Progenitor cell of endocrine pancreas (in vitro differentiated cells): ENCODE measurements around the gene SLC25A34. TPM values are rescaled to one million over a fixed set of nuclear protein-coding genes. Genes with fewer than 3 reads are reported as not detected.

Source experiments
- DNase-seq: peaks from one replicate; pipeline ENCODE4 v3.0.0; 2021; ENCODE audit warnings: low spot score; ENCODE audit not compliant: unreplicated experiment
- H3K27ac Mint-ChIP-seq: 2 replicates; pipeline ENCODE4 v1.8.0; 2021; ENCODE audit warnings: mild to moderate bottlenecking, moderate library complexity, mixed read lengths
- H3K27me3 Mint-ChIP-seq: 2 replicates; pipeline ENCODE4 v1.8.0; 2021; ENCODE audit warnings: mixed read lengths
- H3K36me3 Mint-ChIP-seq: 2 replicates; pipeline ENCODE4 v1.8.0; 2022; ENCODE audit warnings: mixed read lengths; ENCODE audit not compliant: insufficient read depth
- H3K4me1 Mint-ChIP-seq: 2 replicates; pipeline ENCODE4 v1.8.0; 2021; ENCODE audit warnings: low read depth, mixed read lengths
- H3K4me3 Mint-ChIP-seq: 2 replicates; pipeline ENCODE4 v1.8.0; 2021; ENCODE audit warnings: low read depth, mild to moderate bottlenecking, moderate library complexity, mixed read lengths
- H3K9me3 Mint-ChIP-seq: 2 replicates; pipeline ENCODE4 v1.8.0; 2021; ENCODE audit warnings: low read depth, mixed read lengths
- CTCF ChIP-seq: fragments of 200-600 bp; sonication (generic); IDR thresholded peaks from one replicate; pipeline ENCODE4 v1.5.0; 2021; ENCODE audit warnings: antibody characterized with exemption, mild to moderate bottlenecking; ENCODE audit not compliant: unreplicated experiment
- long read RNA-seq: library from polyadenylated mRNA; unstranded; transcript quantifications from one replicate; pipeline ENCODE4 v2.0.0, GENCODE V29; 2020
- total RNA-seq: library from RNA; stranded (reverse); gene quantifications from 2 replicates; pipeline ENCODE4 v1.2.1, GENCODE V29; 2021

Gene SLC25A34
- total RNA-seq, result 5.5 and 6.0 TPM in 2 replicates
- long read RNA-seq, partial matches to known transcripts, result 0 of 2 reads
- long read RNA-seq, other reads (novel, unspliced or antisense), result 1 of 2 reads

GRCh38 chr1:15736038-15736891 lies at the start of gene SLC25A34:
Gene SLC25A34, plus strand, starts transcription at chr1:15736258. Its CDS starts 228 bp downstream, at chr1:15736486.
- DNase-seq, result no peak
- Mint-ChIP-seq H3K9me3 (no peaks in the 10 kb centered on the region), H3K4me3 (no peak within 1 kb of the TSS), H3K4me1 (peaks cover 12% of the 10 kb centered on the region), H3K27me3 (no peaks in the 10 kb centered on the region), H3K27ac (no peak within 1 kb of the TSS), H3K36me3 (peaks cover 6% of the 10 kb centered on the region)
- TF ChIP-seq CTCF, result no peak

- Mint-ChIP-seq H3K4me1 (peaks cover 22% of the 10 kb centered on the region), H3K9me3 (no peaks in the 10 kb centered on the region), H3K4me3 (no peak overlapping the region), H3K36me3 (peaks cover 7% of the 10 kb centered on the region), H3K27ac (no peak overlapping the region), H3K27me3 (no peaks in the 10 kb centered on the region)
- DNase-seq, result no peak
- no peak for TF ChIP-seq CTCF
Observed at GRCh38 chr1:15687446-15687845, 48.6 kb upstream of the SLC25A34 start.

- H3K27ac Mint-ChIP-seq, result no peak overlapping the region
- no peak for DNase-seq
- no peak for TF ChIP-seq CTCF
- no peak overlapping the region for H3K4me3 Mint-ChIP-seq
- H3K9me3 Mint-ChIP-seq, result no peaks in the 10 kb centered on the region
- H3K27me3 Mint-ChIP-seq, result no peaks in the 10 kb centered on the region
- H3K36me3 Mint-ChIP-seq, result peaks cover 7% of the 10 kb centered on the region
- H3K4me1 Mint-ChIP-seq, result peaks cover 14% of the 10 kb centered on the region
Observed at GRCh38 chr1:15690317-15690716, 45.7 kb upstream of the SLC25A34 start.

- Mint-ChIP-seq H3K27ac (peak overlapping the region; percentile 41), H3K4me3 (no peak overlapping the region), H3K4me1 (peaks cover 6% of the 10 kb centered on the region), H3K9me3 (no peaks in the 10 kb centered on the region), H3K36me3 (peaks cover 8% of the 10 kb centered on the region), H3K27me3 (no peaks in the 10 kb centered on the region)
- DNase-seq, result no peak
- TF ChIP-seq CTCF, result no peak
Observed at GRCh38 chr1:15691434-15692032, 44.5 kb upstream of the SLC25A34 start.

- Mint-ChIP-seq H3K9me3 (no peaks in the 10 kb centered on the region), H3K4me3 (no peak overlapping the region), H3K27ac (no peak overlapping the region), H3K36me3 (peaks cover 9% of the 10 kb centered on the region), H3K27me3 (no peaks in the 10 kb centered on the region), H3K4me1 (peaks cover 6% of the 10 kb centered on the region)
- no peak for DNase-seq
- TF ChIP-seq CTCF, result no peak
Observed at GRCh38 chr1:15692121-15692682, 43.9 kb upstream of the SLC25A34 start.
